ENCODE results near the gene BRWD1.

The BRWD1 gene

DNA sequence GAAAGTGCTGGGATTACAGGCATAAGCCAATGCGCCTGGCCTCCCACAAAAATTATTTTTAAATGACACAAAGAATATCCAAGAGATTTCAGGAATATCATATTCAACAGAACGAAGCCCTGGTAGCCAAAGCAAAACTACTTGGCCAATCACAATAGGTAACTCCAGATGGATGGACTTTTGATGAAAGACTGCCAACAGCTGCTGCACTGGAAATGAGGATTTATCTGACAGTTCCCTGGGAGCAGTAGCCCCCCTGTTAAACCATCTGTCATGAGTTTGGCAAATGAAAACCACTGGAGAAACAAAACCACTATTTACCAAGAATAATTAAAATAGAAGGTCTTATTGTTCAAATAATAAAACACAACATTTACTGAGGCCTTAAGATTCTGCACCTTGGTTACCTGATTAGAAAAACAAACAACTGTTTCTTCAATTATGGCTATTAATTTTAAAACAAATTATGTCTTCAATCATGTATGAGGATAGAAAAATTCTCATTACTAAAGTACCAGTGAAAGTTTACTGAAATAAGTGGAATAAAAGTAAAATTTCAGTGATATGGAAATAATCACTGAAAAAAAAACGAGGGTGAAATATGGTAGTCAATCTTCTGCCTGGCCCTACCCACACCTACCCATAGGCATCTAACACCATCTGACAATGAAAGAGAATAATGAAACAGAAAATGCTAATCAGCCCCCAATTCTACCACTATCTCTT is 95.9 kb downstream of the BRWD1 start:
- Mint-ChIP-seq H3K9me3 (no peaks in the 10 kb centered on the region), H3K36me3 (peaks cover 6 to 31% of the 10 kb centered on the region in 2 donors), H3K27me3 (no peaks in the 10 kb centered on the region), H3K27ac (no peak overlapping the region), H3K4me1 (no peaks in the 10 kb centered on the region), H3K4me3 (no peak overlapping the region)
- ATAC-seq (replicated peaks) (no peak), DNase-seq (no peak)

DNA sequence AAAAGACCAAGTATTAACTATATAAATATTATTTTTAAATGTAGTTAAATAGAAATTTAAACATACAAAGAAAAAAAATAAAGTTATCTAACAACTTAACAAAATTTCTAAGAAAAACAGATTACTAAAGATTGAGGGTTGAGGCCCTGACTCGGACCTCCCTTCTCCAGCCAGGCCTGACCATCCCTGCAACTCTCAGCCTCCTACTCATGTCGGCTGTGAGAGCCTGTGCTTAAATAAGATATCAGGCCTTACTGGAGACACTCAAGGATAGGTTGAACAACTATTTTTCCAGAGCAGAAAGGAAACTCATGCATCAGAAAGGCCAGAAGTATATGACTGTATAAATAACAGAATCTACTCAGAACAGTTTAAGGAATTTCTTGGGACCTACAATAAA is 97.1 kb downstream of the BRWD1 start:
- ATAC-seq (replicated peaks), result no peak
- Mint-ChIP-seq H3K9me3 (no peaks in the 10 kb centered on the region), H3K27me3 (no peaks in the 10 kb centered on the region), H3K4me1 (no peaks in the 10 kb centered on the region), H3K27ac (no peak overlapping the region), H3K36me3 (peaks cover 7 to 29% of the 10 kb centered on the region in 2 donors), H3K4me3 (no peak overlapping the region)
- no peak for DNase-seq

DNA sequence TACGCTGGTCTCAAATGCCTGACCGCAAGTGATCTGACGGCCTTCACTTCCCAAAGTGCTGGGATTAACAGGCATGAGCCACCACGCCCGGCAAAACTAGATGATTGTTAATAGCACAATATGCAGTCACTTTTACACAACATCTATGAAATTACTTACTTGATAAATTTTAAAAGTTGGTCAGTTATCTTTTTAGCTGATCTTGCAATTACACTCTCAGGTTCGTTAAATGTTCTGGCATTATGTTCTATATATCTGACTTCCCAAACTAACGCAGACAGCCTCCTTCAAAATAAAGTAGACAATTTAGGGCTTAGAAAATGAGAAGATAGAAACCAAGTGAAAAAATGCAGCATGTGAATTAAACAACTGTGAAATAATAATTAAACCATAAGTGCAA is 98.4 kb downstream of the BRWD1 start:
- no peak for ATAC-seq (replicated peaks)
- DNase-seq, result no peak
- Mint-ChIP-seq H3K36me3 (peaks cover 7 to 36% of the 10 kb centered on the region in 2 donors), H3K27ac (no peak overlapping the region), H3K9me3 (no peaks in the 10 kb centered on the region), H3K4me3 (no peak overlapping the region), H3K4me1 (no peaks in the 10 kb centered on the region), H3K27me3 (no peaks in the 10 kb centered on the region)

DNA sequence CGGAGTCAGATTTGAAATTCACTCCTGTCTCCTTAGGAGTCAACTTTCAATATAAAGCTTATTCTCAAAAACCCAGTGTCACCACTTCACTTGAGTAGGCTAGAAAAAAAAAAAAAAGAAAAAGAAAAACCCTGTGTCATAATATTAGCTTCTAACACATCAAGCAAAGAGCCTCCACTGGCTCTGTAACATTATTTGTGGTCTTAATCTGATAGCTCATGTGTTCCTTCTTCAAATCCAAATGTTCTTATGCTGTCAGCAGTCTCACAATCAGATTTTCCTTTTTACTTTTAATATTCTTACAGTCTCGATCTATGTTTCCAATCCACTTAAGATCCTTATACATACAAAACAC is 104.1 kb downstream of the BRWD1 start:
- H3K36me3 Mint-ChIP-seq, result peaks cover 17 to 46% of the 10 kb centered on the region in 2 donors
- ATAC-seq (replicated peaks), result no peak
- no peak overlapping the region for H3K4me3 Mint-ChIP-seq
- no peaks in the 10 kb centered on the region for H3K9me3 Mint-ChIP-seq
- no peak for DNase-seq
- H3K27ac Mint-ChIP-seq, result no peak overlapping the region
- H3K4me1 Mint-ChIP-seq, result peaks cover 0 to 2% of the 10 kb centered on the region in 2 donors
- H3K27me3 Mint-ChIP-seq, result no peaks in the 10 kb centered on the region

DNA sequence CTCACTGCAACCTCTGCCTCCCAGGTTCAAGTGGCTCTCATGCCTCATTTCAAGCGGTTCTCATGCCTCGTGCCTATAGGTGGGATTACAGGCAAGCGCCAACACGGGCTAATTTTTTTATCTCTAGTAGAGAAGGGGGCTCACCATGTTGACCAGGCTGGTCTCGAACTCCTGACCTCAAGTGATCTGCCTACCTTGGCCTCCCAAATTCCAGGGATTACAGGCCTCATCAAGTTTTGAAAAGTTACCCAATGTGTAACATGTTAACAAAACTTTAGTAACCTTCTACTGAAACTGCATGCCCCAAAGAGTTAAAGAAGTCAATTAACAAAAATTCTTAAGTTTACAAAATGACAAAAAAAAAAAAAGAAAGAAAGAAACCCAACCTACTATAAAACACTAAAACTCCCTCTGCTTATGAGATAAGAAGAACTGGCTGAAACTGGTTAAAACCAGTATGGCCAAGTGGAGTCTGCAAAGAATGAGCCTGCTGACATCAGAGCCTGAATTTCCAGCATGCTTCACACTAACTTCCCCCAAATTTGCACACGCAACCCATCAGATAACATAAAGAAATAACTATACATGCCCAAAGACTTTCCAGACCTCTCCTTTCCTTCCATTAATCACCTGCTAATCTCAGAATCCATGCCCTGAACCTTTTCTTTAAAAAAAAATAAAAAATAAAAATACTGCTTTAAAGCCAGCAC is 104.7 kb downstream of the BRWD1 start:
- DNase-seq (no peak), ATAC-seq (replicated peaks) (no peak)
- Mint-ChIP-seq H3K27ac (no peak overlapping the region), H3K27me3 (no peaks in the 10 kb centered on the region), H3K9me3 (no peaks in the 10 kb centered on the region), H3K4me1 (peaks cover 0 to 2% of the 10 kb centered on the region in 2 donors), H3K4me3 (no peak overlapping the region), H3K36me3 (peaks cover 17 to 42% of the 10 kb centered on the region in 2 donors)

DNA sequence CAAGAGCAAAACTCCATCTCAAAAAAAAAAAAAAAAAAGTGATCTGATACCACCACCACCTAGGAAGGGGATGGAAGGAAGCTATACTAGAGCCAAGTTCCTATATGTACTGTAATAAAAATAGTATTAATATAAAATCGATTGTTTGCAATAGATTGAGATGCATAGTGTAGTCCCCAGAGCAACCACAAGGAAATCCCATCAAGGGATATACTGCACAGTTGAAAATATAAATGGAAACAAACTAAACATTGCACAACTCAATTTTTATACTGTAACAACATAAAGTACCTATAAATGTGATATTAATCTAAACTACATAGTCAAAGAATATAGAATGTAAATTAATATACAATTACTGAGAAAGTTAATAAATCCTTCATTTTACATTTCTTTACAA is 109.3 kb downstream of the BRWD1 start:
- no peaks in the 10 kb centered on the region for H3K9me3 Mint-ChIP-seq
- no peaks in the 10 kb centered on the region for H3K27me3 Mint-ChIP-seq
- H3K36me3 Mint-ChIP-seq, result peaks cover 25 to 36% of the 10 kb centered on the region in 2 donors
- H3K4me1 Mint-ChIP-seq, result peaks cover 0 to 2% of the 10 kb centered on the region in 2 donors
- no peak overlapping the region for H3K4me3 Mint-ChIP-seq
- ATAC-seq (replicated peaks) (no peak), DNase-seq (no peak)
- no peak overlapping the region for H3K27ac Mint-ChIP-seq

DNA sequence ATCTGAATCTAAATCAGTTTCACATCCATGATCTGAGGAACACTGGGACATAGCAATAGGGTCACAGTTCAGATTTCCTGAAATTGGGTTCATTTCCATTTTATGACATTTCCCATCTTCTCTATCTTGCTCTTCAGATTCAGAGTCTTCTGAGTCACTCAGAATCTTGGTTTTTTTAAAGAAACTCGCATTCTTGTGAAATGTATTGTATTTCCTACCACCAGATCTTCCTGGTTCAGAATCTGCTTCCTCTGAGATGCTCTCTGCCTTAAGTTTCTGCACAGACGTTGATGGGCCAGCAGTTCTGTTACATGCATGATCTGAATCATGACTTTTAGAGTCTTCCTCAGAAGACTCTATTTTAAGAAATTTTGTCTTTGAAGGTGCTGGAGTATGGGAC is 114.6 kb downstream of the BRWD1 start:
- Mint-ChIP-seq H3K27ac (no peak overlapping the region), H3K36me3 (peaks cover 39 to 40% of the 10 kb centered on the region in 2 donors)

DNA sequence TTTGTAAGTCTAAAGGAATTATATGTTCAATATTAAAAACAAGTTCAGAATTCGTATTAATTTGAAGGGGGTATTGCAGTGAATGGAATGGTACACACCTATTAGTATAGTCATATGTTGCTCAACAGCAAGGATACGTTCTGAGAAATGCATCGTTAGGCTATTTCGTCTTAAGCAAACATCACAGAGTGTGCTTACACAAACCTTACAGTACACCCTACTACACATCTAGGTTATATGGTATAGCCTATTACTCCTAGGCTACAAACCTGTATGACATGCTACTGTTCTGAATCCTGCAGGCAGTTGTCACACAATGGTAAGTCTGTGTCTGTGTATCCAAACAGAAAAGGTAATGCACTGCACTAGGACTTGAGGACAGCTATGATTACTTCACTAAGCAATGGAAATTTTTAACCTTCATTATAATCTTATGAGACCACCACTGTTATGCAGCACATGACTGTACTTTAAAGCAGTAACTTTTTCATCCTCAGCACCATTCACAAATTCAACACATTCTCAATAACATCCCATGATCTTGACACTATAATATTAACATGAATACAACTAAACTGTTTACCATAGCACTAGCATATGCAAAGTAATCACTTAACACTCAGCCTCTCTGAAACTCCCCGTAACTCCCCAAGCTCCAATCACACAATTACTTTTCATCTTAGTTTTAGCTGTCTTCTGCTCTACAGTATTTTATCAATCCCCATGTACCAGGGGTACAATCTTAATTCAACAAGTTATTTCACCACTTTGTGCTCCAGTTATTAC is 115.8 kb downstream of the BRWD1 start:
- no peaks in the 10 kb centered on the region for H3K9me3 Mint-ChIP-seq
- H3K4me3 Mint-ChIP-seq, result no peak overlapping the region
- H3K4me1 Mint-ChIP-seq, result peaks cover 6 to 18% of the 10 kb centered on the region in 2 donors
- H3K27me3 Mint-ChIP-seq, result no peaks in the 10 kb centered on the region
- DNase-seq, result no peak
- H3K36me3 Mint-ChIP-seq, result peaks cover 35 to 40% of the 10 kb centered on the region in 2 donors
- H3K27ac Mint-ChIP-seq, result no peak overlapping the region
- ATAC-seq (replicated peaks), result no peak

More for the DNA sequence above, 114.6 kb downstream of the BRWD1 start:
- H3K4me3 Mint-ChIP-seq, result no peak overlapping the region
- ATAC-seq (replicated peaks) (no peak), DNase-seq (no peak)
- H3K9me3 Mint-ChIP-seq, result no peaks in the 10 kb centered on the region
- no peaks in the 10 kb centered on the region for H3K27me3 Mint-ChIP-seq
- peaks cover 6 to 18% of the 10 kb centered on the region in 2 donors for H3K4me1 Mint-ChIP-seq

DNA sequence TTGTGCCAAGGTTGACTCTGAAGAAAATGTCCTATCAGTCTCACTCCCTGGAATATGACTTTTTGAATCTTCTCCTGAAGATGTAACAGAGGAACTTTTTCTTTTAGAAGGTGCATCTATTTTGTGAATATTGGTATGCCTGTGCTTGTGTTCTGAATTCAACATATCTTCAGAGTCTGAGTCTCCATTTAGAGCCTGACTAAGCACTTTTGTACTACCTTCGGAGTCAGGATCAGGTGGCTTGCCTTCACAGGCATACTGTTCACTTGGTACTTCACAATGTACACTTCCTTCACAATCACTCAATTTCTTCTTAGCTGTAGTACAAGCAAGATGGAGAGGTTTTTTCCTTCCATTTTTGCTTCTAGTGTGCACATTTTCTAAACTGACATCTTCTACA is 116.6 kb downstream of the BRWD1 start:
- no peak overlapping the region for H3K27ac Mint-ChIP-seq
- H3K27me3 Mint-ChIP-seq, result no peaks in the 10 kb centered on the region
- peaks cover 6 to 18% of the 10 kb centered on the region in 2 donors for H3K4me1 Mint-ChIP-seq
- DNase-seq (no peak), ATAC-seq (replicated peaks) (no peak)
- H3K9me3 Mint-ChIP-seq, result no peaks in the 10 kb centered on the region
- no peak overlapping the region for H3K4me3 Mint-ChIP-seq
- peaks cover 35 to 40% of the 10 kb centered on the region in 2 donors for H3K36me3 Mint-ChIP-seq

DNA sequence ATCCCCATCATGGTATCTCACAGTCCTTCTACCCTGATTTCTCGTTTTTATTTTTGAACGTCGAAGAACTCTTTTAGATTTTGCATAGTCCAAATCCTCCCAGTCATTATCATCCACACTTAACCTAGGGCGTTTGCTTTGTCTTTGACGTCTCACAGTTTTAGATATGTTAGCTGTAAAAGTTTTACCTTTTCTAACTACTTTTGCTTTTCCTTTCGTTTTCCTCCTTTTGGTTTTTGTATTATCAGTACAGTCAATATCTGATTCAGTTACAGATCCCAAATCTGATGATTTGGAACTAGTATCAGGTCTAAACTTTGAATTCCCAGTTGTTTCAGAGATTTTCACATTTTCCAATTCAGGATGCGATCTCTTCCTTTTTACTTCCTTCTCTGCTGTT is 117.1 kb downstream of the BRWD1 start:
- Mint-ChIP-seq H3K36me3 (peaks cover 32 to 37% of the 10 kb centered on the region in 2 donors), H3K27ac (no peak overlapping the region), H3K27me3 (no peaks in the 10 kb centered on the region), H3K4me3 (no peak overlapping the region), H3K4me1 (peaks cover 6 to 18% of the 10 kb centered on the region in 2 donors), H3K9me3 (no peaks in the 10 kb centered on the region)
- DNase-seq, result no peak
- no peak for ATAC-seq (replicated peaks)

DNA sequence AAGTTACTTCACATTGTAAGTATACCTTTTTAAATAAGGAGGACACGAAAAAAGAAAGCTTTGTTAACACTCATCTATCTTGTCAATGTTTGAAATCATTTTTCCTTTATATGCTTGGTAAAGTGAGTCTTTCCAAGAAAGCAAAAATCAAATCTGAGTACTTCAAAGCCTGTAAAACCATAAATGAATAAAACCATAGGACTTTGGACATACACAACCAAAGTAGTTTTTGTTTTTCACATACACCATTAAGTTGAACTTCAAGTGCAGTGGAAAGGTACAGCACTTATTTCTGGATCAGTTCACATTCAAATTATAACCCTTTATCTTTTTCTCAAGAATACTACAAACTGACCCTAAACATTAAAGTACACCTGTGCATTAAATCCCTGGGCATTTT is 120.1 kb downstream of the BRWD1 start:
- Mint-ChIP-seq H3K36me3 (peaks cover 19 to 23% of the 10 kb centered on the region in 2 donors), H3K9me3 (no peaks in the 10 kb centered on the region), H3K27ac (no peak overlapping the region), H3K27me3 (no peaks in the 10 kb centered on the region), H3K4me3 (no peak overlapping the region), H3K4me1 (peaks cover 10 to 28% of the 10 kb centered on the region in 2 donors)
- DNase-seq (no peak), ATAC-seq (replicated peaks) (no peak)

DNA sequence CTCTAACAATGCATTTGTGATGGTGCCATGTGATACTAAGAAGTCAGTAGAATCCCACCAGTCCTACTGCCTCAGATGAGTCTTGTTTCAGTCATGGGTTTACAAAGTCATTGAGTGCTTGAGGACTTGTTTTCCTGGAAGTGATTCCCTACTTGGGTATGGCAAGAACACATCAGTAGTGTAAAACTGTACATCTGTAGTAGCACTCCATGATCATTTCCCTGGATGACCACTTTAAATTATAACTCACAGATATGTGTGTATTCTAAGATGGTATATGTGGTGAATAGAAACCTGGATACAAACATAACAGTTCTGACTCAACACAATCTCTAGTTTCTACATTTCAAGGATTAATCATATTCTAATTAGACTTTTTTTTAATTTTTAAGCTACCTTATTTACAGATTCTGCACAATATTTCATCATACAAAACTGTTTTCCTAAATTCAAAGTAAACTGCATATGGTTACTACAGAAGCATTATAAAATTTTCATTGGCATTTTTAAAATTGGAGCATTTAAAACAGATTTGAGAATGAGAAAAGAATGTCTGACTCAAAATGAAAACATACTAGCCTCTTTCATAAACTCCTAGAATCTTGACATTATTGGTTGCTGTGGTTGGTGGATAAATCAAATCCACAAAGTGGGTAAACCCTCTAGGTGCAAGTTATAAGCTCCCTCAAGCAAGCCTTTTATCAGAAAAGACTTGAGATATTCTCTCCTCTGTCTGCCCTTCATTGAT is 123.4 kb downstream of the BRWD1 start:
- Mint-ChIP-seq H3K4me3 (no peak overlapping the region), H3K36me3 (no peaks in the 10 kb centered on the region), H3K27ac (no peak overlapping the region), H3K9me3 (no peaks in the 10 kb centered on the region), H3K27me3 (no peaks in the 10 kb centered on the region), H3K4me1 (peaks cover 12 to 23% of the 10 kb centered on the region in 2 donors)
- ATAC-seq (replicated peaks), result no peak
- DNase-seq, result no peak

DNA sequence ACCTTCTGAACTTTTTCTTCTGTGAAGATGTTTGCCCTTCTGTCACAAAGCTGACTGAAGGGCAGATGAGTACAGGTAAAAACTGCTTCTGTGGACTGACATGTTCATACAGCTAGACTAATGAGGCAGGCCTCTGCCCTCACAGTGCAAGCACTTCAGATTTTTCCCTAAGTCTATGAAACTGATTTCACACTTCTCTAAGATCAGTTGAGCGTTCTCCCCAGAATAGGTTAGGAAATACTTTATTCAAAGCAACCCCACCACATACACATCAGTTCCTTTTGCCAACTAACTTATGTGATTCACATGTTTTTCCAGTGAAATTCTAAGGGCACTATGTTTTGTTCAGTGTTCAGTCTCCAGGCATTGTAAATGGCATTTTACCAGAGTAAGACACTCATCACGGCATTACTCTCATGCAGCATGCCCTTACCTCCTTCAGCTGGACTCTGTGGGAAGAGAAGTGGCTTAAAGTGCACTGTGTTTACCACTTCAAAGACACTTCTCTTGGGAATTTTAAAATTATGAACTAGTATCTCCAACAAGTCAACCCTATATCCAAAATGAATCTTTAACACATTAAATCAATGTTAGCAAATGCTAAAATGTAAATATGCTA is 124.8 kb downstream of the BRWD1 start:
- DNase-seq, result no peak
- Mint-ChIP-seq H3K4me3 (no peak overlapping the region), H3K4me1 (peaks cover 18 to 34% of the 10 kb centered on the region in 2 donors), H3K27ac (no peak overlapping the region), H3K36me3 (no peaks in the 10 kb centered on the region), H3K27me3 (no peaks in the 10 kb centered on the region), H3K9me3 (no peaks in the 10 kb centered on the region)
- no peak for ATAC-seq (replicated peaks)

DNA sequence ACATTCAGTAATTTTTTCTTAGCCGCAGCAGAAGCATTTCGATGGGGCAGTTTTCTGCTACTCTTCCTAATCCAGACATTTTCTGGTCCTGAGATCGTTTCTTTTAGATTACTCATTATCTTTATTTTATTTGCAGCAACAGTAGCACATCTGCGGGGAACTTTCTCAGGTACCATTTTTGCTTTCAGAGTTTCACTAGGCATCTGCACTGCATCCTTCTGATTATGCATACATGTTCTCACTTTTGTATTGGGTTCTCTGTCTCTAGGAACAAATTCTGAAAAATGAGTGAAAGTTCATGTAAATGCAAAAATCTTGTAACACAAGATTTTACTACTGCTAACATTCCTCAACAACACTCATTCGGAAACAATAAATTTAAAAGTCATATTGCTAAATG is 126.3 kb downstream of the BRWD1 start:
- H3K4me3 Mint-ChIP-seq, result no peak overlapping the region
- ATAC-seq (replicated peaks) (no peak), DNase-seq (no peak)
- no peaks in the 10 kb centered on the region for H3K27me3 Mint-ChIP-seq
- H3K9me3 Mint-ChIP-seq, result no peaks in the 10 kb centered on the region
- no peak overlapping the region for H3K27ac Mint-ChIP-seq
- peaks cover 1 to 3% of the 10 kb centered on the region in 2 donors for H3K36me3 Mint-ChIP-seq
- H3K4me1 Mint-ChIP-seq, result peaks cover 22 to 39% of the 10 kb centered on the region in 2 donors

Measured in stimulated activated naive B cell treated with anti-CD40 and anti-IgM and Interleukin-4, amounts not matched to agents 10 μg/mL and 1 μg/mL and 100 μg/mL, for 72 hours (primary cell).